ENCODE measurements around the gene FOXP1.

Gene FOXP1

GRCh38 chr3:71064956-71065763 is 518.4 kb downstream of the FOXP1 start:
- peak; percentile 79 for DNase-seq
- H3K4me1 Mint-ChIP-seq (ENCODE audit: low read depth), result peaks cover 66% of the 10 kb centered on the region
- H3K36me3 Mint-ChIP-seq (ENCODE audit: low read depth), result peaks cover 47% of the 10 kb centered on the region
- H3K27ac Mint-ChIP-seq, result peak overlapping the region; percentile 96
- H3K9me3 Mint-ChIP-seq, result no peaks in the 10 kb centered on the region
- H3K4me3 Mint-ChIP-seq, result peak overlapping the region; percentile 84
- H3K27me3 Mint-ChIP-seq, result no peaks in the 10 kb centered on the region

DNA sequence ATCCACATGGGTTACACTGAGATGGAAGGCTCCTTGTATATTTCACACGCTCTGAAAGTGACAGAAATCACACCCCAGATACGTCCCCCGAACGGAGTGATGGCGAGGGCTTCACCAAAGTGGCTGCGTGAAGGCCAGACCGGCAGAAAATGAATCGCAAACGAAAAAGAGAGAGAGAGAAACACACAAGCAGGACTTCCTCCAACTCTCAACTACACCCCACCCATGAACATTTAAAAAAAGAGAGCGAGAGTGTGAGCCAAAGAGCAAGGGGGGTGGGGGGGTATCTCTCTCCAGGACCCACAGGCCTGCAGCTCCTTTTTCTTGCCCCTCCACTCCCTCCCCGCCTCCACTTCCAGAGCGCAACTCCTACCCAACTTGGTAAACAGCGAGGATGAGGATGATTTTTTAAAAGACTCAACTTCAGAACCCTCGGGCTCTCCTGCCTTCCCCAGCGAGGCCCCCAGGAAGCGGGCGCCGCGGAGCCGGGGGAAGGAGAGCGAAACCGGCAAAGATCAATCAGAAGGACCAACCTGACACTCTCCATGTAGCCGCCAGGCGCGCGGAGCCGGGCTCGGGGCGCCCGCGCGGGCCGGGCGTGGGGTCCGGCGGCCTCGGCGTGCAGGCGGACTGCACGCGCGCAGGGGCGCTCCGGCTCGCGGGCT is 519.1 kb downstream of the FOXP1 start:
- Mint-ChIP-seq H3K4me1 (ENCODE audit: low read depth) (peaks cover 66% of the 10 kb centered on the region), H3K9me3 (no peaks in the 10 kb centered on the region), H3K27ac (no peak overlapping the region), H3K27me3 (no peaks in the 10 kb centered on the region), H3K4me3 (no peak overlapping the region), H3K36me3 (ENCODE audit: low read depth) (peaks cover 43% of the 10 kb centered on the region)
- DNase-seq, result peak; percentile 83

GRCh38 chr3:71063773-71064290 is 519.7 kb downstream of the FOXP1 start:
- DNase-seq, result peak; percentile 78
- H3K36me3 Mint-ChIP-seq (ENCODE audit: low read depth), result peaks cover 38% of the 10 kb centered on the region
- no peak overlapping the region for H3K4me3 Mint-ChIP-seq
- no peaks in the 10 kb centered on the region for H3K9me3 Mint-ChIP-seq
- H3K4me1 Mint-ChIP-seq (ENCODE audit: low read depth), result peaks cover 66% of the 10 kb centered on the region
- H3K27me3 Mint-ChIP-seq, result no peaks in the 10 kb centered on the region
- H3K27ac Mint-ChIP-seq, result no peak overlapping the region

DNA sequence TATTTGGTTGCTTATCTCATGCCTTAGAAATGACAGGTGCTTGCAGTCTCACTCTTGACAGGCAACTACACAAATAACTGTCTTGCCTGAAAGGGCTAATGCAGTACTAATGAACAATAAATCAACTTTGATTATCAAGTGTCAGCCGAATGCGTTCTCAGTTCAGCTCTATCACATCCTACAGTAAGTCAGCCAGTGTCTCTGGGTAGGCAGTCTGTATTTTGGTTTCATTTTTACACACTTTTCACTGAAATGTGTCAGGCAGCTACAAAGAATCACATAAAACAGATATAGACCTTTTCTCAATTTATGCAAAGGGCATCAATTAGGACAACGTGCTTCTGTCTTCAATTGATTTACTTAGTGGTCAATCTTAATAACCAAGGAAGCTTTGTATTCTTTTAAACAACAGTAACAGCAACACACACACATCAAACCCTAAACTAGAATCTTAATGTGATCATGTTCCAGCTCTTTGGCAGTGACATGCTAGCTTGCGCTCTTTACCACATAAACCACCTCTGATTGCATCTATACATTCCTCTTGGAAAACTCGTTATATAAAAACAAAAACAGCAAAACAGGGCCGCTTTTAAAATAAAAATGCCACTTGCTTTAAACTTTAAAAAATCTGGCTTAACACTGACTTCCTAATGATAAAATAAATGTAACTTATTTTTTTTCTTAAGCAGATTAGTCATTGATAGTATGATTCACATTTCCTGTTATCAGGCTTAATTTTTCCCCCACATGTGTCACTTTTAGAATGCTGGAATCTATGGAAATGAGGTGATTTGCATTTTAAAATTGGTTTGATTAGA is 520.4 kb downstream of the FOXP1 start:
- Mint-ChIP-seq H3K4me1 (ENCODE audit: low read depth) (peaks cover 67% of the 10 kb centered on the region), H3K9me3 (no peaks in the 10 kb centered on the region), H3K27me3 (no peaks in the 10 kb centered on the region), H3K36me3 (ENCODE audit: low read depth) (peaks cover 37% of the 10 kb centered on the region), H3K4me3 (no peak overlapping the region), H3K27ac (no peak overlapping the region)
- DNase-seq, result no peak

DNA sequence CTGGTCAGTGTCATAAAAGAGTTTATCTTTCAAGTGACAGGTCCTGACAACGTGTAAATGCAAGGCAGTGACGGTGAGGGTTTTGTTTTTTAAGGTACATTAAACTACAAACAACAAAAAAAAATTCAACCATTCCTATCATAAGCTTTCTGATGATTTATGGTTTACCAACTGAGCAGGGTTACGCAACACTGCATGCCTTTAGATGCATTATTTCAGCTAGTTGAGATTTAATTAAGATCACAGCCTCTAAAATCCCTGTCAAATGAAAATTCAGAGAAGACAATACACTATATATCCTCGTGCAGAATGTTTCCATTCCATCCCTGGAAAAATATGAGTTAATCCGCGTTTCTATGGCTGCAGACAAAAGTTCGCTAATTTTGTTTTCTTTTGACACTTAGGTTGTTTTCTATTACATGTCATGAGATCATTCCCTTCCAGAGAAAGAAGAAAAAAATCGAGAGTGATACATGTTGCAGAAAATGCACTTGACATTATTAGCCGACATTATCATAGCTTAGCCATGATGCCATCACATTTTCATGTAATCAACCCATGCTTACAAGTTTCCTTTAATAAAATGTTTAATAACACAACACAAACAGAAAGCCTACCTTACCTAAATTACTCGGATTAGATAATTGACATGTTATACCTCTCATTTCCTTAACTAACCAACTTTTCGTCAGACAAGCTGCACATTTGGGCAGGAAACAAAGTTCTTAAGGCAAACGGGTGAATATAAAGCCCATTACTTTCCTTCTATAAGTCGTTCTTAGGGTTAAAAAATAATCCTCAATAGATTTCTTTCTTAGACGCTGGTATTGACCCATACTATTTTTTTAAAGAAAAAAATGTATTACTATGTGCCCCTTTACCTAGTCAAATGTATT is 521.2 kb downstream of the FOXP1 start:
- DNase-seq, result no peak
- H3K27ac Mint-ChIP-seq, result no peak overlapping the region
- H3K36me3 Mint-ChIP-seq (ENCODE audit: low read depth), result peaks cover 38% of the 10 kb centered on the region
- no peaks in the 10 kb centered on the region for H3K27me3 Mint-ChIP-seq
- H3K9me3 Mint-ChIP-seq, result no peaks in the 10 kb centered on the region
- peaks cover 68% of the 10 kb centered on the region for H3K4me1 Mint-ChIP-seq (ENCODE audit: low read depth)
- no peak overlapping the region for H3K4me3 Mint-ChIP-seq

GRCh38 chr3:71061581-71061980 is 521.9 kb downstream of the FOXP1 start:
- no peaks in the 10 kb centered on the region for H3K27me3 Mint-ChIP-seq
- no peak overlapping the region for H3K4me3 Mint-ChIP-seq
- H3K36me3 Mint-ChIP-seq (ENCODE audit: low read depth), result peaks cover 41% of the 10 kb centered on the region
- H3K9me3 Mint-ChIP-seq, result no peaks in the 10 kb centered on the region
- no peak for DNase-seq
- no peak overlapping the region for H3K27ac Mint-ChIP-seq
- H3K4me1 Mint-ChIP-seq (ENCODE audit: low read depth), result peaks cover 67% of the 10 kb centered on the region

- Mint-ChIP-seq H3K4me1 (ENCODE audit: low read depth) (peaks cover 67% of the 10 kb centered on the region), H3K27me3 (no peaks in the 10 kb centered on the region), H3K9me3 (no peaks in the 10 kb centered on the region), H3K36me3 (ENCODE audit: low read depth) (peaks cover 43% of the 10 kb centered on the region), H3K27ac (no peak overlapping the region), H3K4me3 (no peak overlapping the region)
- DNase-seq, result no peak
These were observed 522.5 kb downstream of the FOXP1 start for GRCh38 chr3:71061037-71061436.

- H3K4me1 Mint-ChIP-seq (ENCODE audit: low read depth), result peaks cover 68% of the 10 kb centered on the region
- H3K27ac Mint-ChIP-seq, result no peak overlapping the region
- H3K4me3 Mint-ChIP-seq, result no peak overlapping the region
- no peaks in the 10 kb centered on the region for H3K27me3 Mint-ChIP-seq
- H3K36me3 Mint-ChIP-seq (ENCODE audit: low read depth), result peaks cover 44% of the 10 kb centered on the region
- no peaks in the 10 kb centered on the region for H3K9me3 Mint-ChIP-seq
- DNase-seq, result no peak
These were observed 523.0 kb downstream of the FOXP1 start for GRCh38 chr3:71060536-71060935.

DNA sequence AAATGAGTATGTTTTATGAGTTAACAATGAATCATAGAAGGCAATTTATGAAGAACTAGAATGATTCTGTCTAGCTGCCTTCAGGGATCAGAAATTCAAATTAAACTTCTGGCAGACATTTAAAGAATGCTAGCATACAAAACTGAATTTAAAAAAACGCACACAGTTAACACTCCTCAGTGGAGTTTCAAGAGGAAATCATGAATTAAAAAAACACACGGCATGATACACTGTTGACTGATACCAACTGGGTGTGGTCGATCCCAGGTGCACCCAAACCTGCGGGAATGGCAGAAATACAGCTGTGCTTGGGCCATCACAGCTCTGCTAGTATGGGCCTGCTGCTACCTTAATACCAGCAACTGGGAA is 526.0 kb downstream of the FOXP1 start:
- Mint-ChIP-seq H3K9me3 (no peaks in the 10 kb centered on the region), H3K27me3 (no peaks in the 10 kb centered on the region), H3K36me3 (ENCODE audit: low read depth) (peaks cover 71% of the 10 kb centered on the region), H3K4me1 (ENCODE audit: low read depth) (peaks cover 98% of the 10 kb centered on the region), H3K4me3 (peak overlapping the region; percentile 63), H3K27ac (no peak overlapping the region)
- peak; percentile 58 for DNase-seq

GRCh38 chr3:71056327-71056726 is 527.2 kb downstream of the FOXP1 start:
- Mint-ChIP-seq H3K9me3 (no peaks in the 10 kb centered on the region), H3K4me3 (peak overlapping the region; percentile 63), H3K4me1 (ENCODE audit: low read depth) (peaks cover 98% of the 10 kb centered on the region), H3K36me3 (ENCODE audit: low read depth) (peaks cover 72% of the 10 kb centered on the region), H3K27ac (no peak overlapping the region), H3K27me3 (no peaks in the 10 kb centered on the region)
- DNase-seq, result no peak

DNA sequence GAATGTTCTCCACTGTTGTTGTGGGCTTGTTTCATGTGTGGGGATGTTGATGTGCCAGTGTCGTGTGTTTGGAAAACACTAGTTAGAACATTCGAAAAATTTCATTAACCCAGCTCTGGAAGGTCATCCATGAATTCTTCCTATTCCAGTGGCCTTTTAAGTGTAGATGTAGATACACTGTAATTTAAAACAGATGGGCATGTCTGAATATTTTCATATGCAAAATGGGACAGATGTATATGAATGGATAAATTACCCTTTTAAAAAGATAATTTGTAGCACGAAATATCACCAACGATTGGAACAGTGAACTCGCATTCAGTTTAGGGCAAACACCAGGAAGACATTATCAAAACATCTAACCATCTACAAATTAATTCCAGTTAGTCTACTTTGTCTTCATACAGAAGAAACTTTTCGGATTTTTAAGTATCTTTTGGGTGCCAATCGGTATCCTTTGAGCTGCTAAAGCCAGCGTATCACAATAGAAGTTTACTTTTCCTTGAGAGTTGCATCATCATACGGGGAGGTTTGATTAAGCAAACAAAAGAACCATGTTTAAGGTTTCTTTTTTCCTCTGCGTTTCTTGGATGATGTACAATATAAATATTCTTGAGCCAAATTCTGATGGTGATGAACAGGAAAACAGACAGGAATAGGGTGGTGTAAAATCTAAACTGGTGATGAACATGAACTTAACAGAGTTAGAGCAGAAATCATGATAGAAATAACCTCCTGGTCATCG is 528.1 kb downstream of the FOXP1 start:
- Mint-ChIP-seq H3K27me3 (no peaks in the 10 kb centered on the region), H3K9me3 (no peaks in the 10 kb centered on the region), H3K4me3 (peak overlapping the region; percentile 63), H3K36me3 (ENCODE audit: low read depth) (peaks cover 73% of the 10 kb centered on the region), H3K4me1 (ENCODE audit: low read depth) (peaks cover 98% of the 10 kb centered on the region), H3K27ac (no peak overlapping the region)
- DNase-seq, result no peak

DNA sequence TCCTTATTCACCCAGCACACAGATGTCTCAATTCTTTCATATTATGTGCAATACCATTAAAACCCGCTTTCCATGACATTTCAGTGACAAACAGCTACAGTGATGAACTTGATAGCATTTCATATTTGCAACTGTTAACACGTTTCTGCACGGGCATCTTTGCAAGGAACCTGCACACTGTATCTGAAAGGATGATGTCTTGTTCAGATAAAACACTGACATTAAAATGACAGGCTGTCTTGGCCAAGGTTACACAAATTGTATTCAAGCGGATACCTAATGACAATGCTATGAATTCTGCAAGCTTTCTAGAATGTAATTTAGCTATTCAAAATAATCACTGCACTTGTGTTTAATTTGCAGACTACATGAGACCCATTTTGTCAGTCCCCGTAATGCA is 529.2 kb downstream of the FOXP1 start:
- peaks cover 98% of the 10 kb centered on the region for H3K4me1 Mint-ChIP-seq (ENCODE audit: low read depth)
- peaks cover 81% of the 10 kb centered on the region for H3K36me3 Mint-ChIP-seq (ENCODE audit: low read depth)
- no peak overlapping the region for H3K4me3 Mint-ChIP-seq
- H3K27ac Mint-ChIP-seq, result no peak overlapping the region
- no peaks in the 10 kb centered on the region for H3K9me3 Mint-ChIP-seq
- no peak for DNase-seq
- no peaks in the 10 kb centered on the region for H3K27me3 Mint-ChIP-seq

- Mint-ChIP-seq H3K4me3 (no peak overlapping the region), H3K27ac (no peak overlapping the region), H3K36me3 (ENCODE audit: low read depth) (peaks cover 87% of the 10 kb centered on the region), H3K4me1 (ENCODE audit: low read depth) (peaks cover 98% of the 10 kb centered on the region), H3K27me3 (no peaks in the 10 kb centered on the region), H3K9me3 (no peaks in the 10 kb centered on the region)
- no peak for DNase-seq
These were observed 530.0 kb downstream of the FOXP1 start for GRCh38 chr3:71053495-71053894.
